Peyer's patch (tissue), 4 donors: ENCODE measurements around the gene CLDN14.

Experiments used
- POLR2A ChIP-seq, 2 donors: fragments of 450-650 bp; IDR thresholded peaks; one replicate each; pipeline ENCODE4 v1.5.1; 2017; ENCODE audit warnings: antibody characterized with exemption in 2 of 2, mild to moderate bottlenecking in 2 of 2, moderate library complexity in 2 of 2
- TF ChIP-seq, protein P1 (sequence below), 6 experiments: fragments of 450-650 bp in 4 of 6; fragments of 200-600 bp in 2 of 6; sonication (generic) in 1 of 6; IDR thresholded peaks; one replicate each; pipeline ENCODE4 v1.5.1; 2017 to 2019; ENCODE audit warnings: antibody characterized with exemption in 6 of 6, mild to moderate bottlenecking in 3 of 6, moderate library complexity in 1 of 6

DNA sequence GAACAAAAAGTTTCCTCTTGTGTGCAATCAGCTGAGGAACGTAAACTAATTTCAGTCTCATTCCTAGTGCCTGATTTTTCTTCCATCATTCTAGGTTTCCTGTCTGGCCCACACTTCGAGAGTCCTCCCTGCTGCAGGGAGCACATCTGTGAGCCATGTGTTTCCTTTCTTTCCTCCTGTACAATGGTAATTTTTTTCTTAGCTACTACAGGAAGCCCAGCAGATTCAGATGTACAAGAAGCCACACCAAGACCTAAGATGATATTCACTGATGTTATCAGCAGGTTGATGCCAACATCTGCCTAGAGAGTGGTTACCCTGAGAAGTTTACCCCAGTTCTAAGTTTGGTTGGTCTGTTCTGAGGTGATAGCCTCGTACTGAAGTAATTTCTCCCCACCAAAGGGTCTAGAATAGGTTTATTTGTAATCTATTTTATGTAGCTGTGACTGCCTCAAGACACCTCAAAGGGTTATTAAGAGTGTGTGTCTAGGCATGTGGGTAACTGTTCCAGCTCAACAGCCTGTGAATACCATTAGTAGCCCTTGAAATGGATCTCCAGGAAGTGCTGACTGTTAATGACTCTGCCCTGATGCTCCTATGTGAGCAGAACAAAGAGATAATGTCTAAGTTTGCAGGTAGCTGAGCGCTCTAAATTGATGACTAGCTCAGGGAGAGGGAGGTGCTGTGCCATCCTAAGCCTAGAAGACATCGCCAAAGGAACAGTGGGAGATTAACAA lies 31.7 kb upstream of the CLDN14 start:
- TF ChIP-seq, protein P1, sequence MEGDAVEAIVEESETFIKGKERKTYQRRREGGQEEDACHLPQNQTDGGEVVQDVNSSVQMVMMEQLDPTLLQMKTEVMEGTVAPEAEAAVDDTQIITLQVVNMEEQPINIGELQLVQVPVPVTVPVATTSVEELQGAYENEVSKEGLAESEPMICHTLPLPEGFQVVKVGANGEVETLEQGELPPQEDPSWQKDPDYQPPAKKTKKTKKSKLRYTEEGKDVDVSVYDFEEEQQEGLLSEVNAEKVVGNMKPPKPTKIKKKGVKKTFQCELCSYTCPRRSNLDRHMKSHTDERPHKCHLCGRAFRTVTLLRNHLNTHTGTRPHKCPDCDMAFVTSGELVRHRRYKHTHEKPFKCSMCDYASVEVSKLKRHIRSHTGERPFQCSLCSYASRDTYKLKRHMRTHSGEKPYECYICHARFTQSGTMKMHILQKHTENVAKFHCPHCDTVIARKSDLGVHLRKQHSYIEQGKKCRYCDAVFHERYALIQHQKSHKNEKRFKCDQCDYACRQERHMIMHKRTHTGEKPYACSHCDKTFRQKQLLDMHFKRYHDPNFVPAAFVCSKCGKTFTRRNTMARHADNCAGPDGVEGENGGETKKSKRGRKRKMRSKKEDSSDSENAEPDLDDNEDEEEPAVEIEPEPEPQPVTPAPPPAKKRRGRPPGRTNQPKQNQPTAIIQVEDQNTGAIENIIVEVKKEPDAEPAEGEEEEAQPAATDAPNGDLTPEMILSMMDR (IDR thresholded peaks at IDR 0.05): no peak
- no peak for TF ChIP-seq POLR2A (IDR thresholded peaks at IDR 0.05)
